Neuronal stem cell (in vitro differentiated cells): ENCODE data around the gene HES7.

Source experiments
- DNase-seq: peaks from one replicate; pipeline ENCODE4 v3.0.0-alpha.2; 2013; ENCODE audit warnings: low spot score
- H2AFZ ChIP-seq: one replicate; pipeline ENCODE4 v1.6.1; 2013; ENCODE audit warnings: mild to moderate bottlenecking, low read length, inconsistent platforms
- H2AK5ac ChIP-seq: 2 replicates; pipeline ENCODE4 v1.6.1; 2013; ENCODE audit warnings: low read depth, mild to moderate bottlenecking, inconsistent platforms, low read length, moderate library complexity, mixed read lengths
- H2BK120ac ChIP-seq: 2 replicates; pipeline ENCODE4 v1.6.1; 2013; ENCODE audit warnings: low read depth, mild to moderate bottlenecking, inconsistent platforms, low read length, moderate library complexity, mixed read lengths
- H2BK12ac ChIP-seq: one replicate; pipeline ENCODE4 v1.6.1; 2013; ENCODE audit warnings: low read length, inconsistent platforms
- H2BK15ac ChIP-seq: 2 replicates; pipeline ENCODE4 v1.6.1; 2013; ENCODE audit warnings: mild to moderate bottlenecking, low read length, inconsistent platforms, mixed read lengths
- H2BK5ac ChIP-seq: one replicate; pipeline ENCODE4 v1.6.1; 2013; ENCODE audit warnings: inconsistent platforms, mild to moderate bottlenecking, low read length, moderate library complexity
- H3K14ac ChIP-seq: one replicate; pipeline ENCODE4 v1.6.1; 2013; ENCODE audit warnings: low read length, inconsistent platforms
- H3K18ac ChIP-seq: 2 replicates; pipeline ENCODE4 v1.6.1; 2013; ENCODE audit warnings: low read length, inconsistent platforms
- H3K23ac ChIP-seq: 2 replicates; pipeline ENCODE4 v1.6.1; 2013; ENCODE audit warnings: low read depth, mild to moderate bottlenecking, mixed read lengths, low read length, inconsistent platforms; ENCODE audit not compliant: poor library complexity
- H3K27ac ChIP-seq: replicated peaks from 3 replicates; pipeline ENCODE4 v1.5.1; 2013; ENCODE audit warnings: low read length, inconsistent platforms
- H3K27me3 ChIP-seq, 3 experiments: 2 replicates each; pipeline ENCODE4 v1.6.1; 2013; ENCODE audit warnings: low read length in 3 of 3, mild to moderate bottlenecking in 2 of 3, inconsistent platforms in 1 of 3, low read depth in 1 of 3, mixed read lengths in 1 of 3, moderate library complexity in 1 of 3; ENCODE audit not compliant: control insufficient read depth in 3 of 3, insufficient read depth in 3 of 3
- H3K36me3 ChIP-seq, 2 donors: replicated peaks in 1 of 2; 2 replicates each; pipeline ENCODE4 v1.6.1; 2013; ENCODE audit warnings: low read length in 2 of 2; ENCODE audit not compliant: control insufficient read depth in 2 of 2, insufficient read depth in 2 of 2
- H3K4ac ChIP-seq: 2 replicates; pipeline ENCODE4 v1.6.1; 2013; ENCODE audit warnings: inconsistent platforms, mild to moderate bottlenecking, low read length, moderate library complexity
- H3K4me1 ChIP-seq, 2 donors: 1 replicate in 1 of 2; 2 replicates in 1 of 2; pipeline ENCODE4 v1.6.1; 2013; ENCODE audit warnings: low read length in 2 of 2, low read depth in 1 of 2; ENCODE audit not compliant: control insufficient read depth in 2 of 2, insufficient read depth in 1 of 2
- H3K4me2 ChIP-seq: one replicate; pipeline ENCODE4 v1.6.1; 2013; ENCODE audit warnings: mild to moderate bottlenecking, low read length, inconsistent platforms; ENCODE audit not compliant: insufficient read depth, poor library complexity, severe bottlenecking
- H3K4me3 ChIP-seq, 2 donors: 2 replicates each; pipeline ENCODE4 v1.5.1; 2013; ENCODE audit warnings: low read length in 2 of 2, mild to moderate bottlenecking in 2 of 2, inconsistent platforms in 1 of 2, moderate library complexity in 1 of 2
- H3K79me1 ChIP-seq: one replicate; pipeline ENCODE4 v1.6.1; 2013; ENCODE audit warnings: low read depth, mild to moderate bottlenecking, inconsistent platforms, low read length, moderate library complexity
- H3K9ac ChIP-seq: one replicate; pipeline ENCODE4 v1.6.1; 2013; ENCODE audit warnings: mild to moderate bottlenecking, low read depth, low read length, inconsistent platforms; ENCODE audit not compliant: poor library complexity
- H3K9me3 ChIP-seq, 2 donors: replicated peaks in 1 of 2; 2 replicates each; pipeline versions ENCODE3 to v1.6.1; 2013; ENCODE audit warnings: low read length in 2 of 2, mild to moderate bottlenecking in 2 of 2, inconsistent platforms in 1 of 2, low read depth in 1 of 2, mixed read lengths in 1 of 2, moderate library complexity in 1 of 2; ENCODE audit not compliant: control insufficient read depth in 2 of 2, insufficient read depth in 1 of 2
- H4K8ac ChIP-seq: one replicate; pipeline ENCODE4 v1.6.1; 2013; ENCODE audit warnings: low read depth, mild to moderate bottlenecking, inconsistent platforms, low read length, moderate library complexity
- H4K91ac ChIP-seq: one replicate; pipeline ENCODE4 v1.6.1; 2013; ENCODE audit warnings: low read length, low read depth, mild to moderate bottlenecking, inconsistent platforms; ENCODE audit not compliant: poor library complexity
- WGBS, 2 donors: extraction: QIAGEN DNeasy Blood & Tissue Kit; methylation state at CpG; one replicate each; pipeline ENCODE4 v1.1.7; 2013; ENCODE audit warnings: missing lambda C conversion rate in 2 of 2, mixed read lengths in 1 of 2; ENCODE audit not compliant: insufficient read length in 2 of 2, insufficient replicate concordance in 1 of 2; ENCODE audit errors: extremely low coverage in 2 of 2; 5-methylcytosine and 5-hydroxymethylcytosine counted together

Gene HES7

DNA sequence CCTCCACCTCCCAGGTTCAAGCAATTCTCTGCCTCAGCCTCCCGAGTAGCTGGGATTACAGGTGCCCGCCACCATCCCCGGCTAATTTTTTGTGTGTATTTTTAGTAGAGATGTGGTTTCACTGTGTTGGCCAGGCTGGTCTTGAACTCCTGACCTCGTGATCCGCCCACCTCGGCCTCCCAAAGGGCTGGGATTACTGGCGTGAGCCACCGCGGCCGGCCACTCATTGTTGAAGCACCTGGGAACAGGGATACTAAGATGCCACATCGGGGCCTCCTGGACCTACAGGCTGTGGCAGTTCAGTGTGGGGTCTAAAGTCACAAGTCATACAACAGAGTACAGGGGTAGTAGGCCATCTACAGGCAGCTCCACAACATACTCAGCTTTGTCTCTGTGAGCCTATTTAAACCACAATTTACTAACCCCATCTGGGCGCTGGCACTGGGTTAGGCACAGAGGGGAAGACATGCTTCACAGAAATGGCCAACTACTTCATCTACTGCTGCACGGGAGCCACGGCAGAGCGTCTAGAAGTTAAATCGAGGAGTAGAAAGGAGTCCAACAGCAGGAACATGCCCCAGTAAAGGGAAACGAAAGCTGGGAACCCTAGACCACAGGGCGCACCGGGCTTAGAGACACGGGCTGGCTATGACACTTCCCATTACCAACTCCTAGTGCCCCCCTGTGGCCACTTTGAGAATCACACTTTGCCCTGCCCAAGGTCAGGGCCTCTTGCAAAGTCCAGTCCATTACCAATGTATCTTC lies 34.5 kb upstream of the HES7 start:
- H3K79me1 ChIP-seq: peaks cover 16% of the 10 kb centered on the region
- no peak overlapping the region for H2AK5ac ChIP-seq
- whole genome bisulfite sequencing, 2 donors: no CpG with 5 or more reads among the region's 20 CpGs
- no peak overlapping the region for H3K9ac ChIP-seq
- H3K14ac ChIP-seq: no peak overlapping the region
- no peak overlapping the region for H2BK120ac ChIP-seq
- H3K4me1 ChIP-seq: peaks cover 29 to 39% of the 10 kb centered on the region in 2 donors
- no peaks in the 10 kb centered on the region for H3K27me3 ChIP-seq
- H3K36me3 ChIP-seq: peaks cover 22 to 40% of the 10 kb centered on the region in 2 donors
- H4K91ac ChIP-seq: no peak overlapping the region
- H2BK15ac ChIP-seq: no peak overlapping the region
- no peak overlapping the region for H2AFZ ChIP-seq
- H3K23ac ChIP-seq: no peak overlapping the region
- no peak overlapping the region for H2BK12ac ChIP-seq
- no peak overlapping the region for H3K4me3 ChIP-seq
- H2BK5ac ChIP-seq: no peak overlapping the region
- H3K18ac ChIP-seq: no peak overlapping the region
- no peak overlapping the region for H3K4me2 ChIP-seq
- H3K9me3 ChIP-seq: no peaks in the 10 kb centered on the region
- H3K27ac ChIP-seq: no peak overlapping the region
- no peak overlapping the region for H4K8ac ChIP-seq
- H3K4ac ChIP-seq: no peak overlapping the region
- peak; percentile 82 for DNase-seq

DNA sequence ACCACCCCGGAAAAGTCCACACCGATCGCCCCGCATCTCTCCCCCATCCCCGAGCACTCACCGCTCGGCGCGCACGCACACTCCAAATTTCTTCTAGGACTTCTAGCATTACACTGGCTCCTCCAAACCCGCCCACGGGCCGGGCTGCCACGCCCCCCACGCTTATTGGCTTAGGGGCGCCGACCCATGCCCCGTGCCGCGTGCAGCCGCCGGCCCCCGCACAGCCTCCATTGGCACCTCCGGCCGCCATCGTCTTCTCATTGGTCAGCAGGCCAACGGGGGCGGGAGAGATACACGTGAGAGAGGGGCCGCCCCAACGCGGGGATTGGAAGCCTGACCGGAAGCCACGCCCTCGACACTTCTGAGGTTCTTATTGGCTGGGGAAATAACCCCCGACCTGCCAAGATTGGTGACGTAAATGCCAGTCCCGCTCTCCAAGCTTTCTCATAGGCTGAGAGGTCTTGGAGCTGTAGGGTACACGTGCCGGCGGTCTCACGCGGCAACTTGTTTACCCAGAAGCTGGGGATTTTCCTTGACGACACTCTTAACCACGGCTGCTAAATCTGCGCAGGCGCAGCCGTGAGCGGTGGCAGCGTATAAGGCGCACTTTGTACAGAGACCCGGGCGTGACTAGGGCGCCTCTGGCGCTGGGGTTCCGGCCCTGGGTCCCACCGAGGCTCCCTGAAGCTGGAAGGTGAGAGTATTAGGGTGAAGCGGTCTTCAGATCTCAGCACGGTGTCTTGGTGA lies 32.5 kb upstream of the HES7 start:
- no peak overlapping the region for H4K8ac ChIP-seq
- H3K18ac ChIP-seq: no peak overlapping the region
- H2BK5ac ChIP-seq: no peak overlapping the region
- peak overlapping the region; percentile 54 to 86 for H3K4me3 ChIP-seq
- peak overlapping the region; percentile 64 for H3K4me2 ChIP-seq
- H4K91ac ChIP-seq: no peak overlapping the region
- DNase-seq: peak; percentile 100
- no peak overlapping the region for H3K14ac ChIP-seq
- peaks cover 8% of the 10 kb centered on the region for H3K79me1 ChIP-seq
- peaks cover 18 to 31% of the 10 kb centered on the region in 2 donors for H3K36me3 ChIP-seq
- no peak overlapping the region for H3K4ac ChIP-seq
- H2AFZ ChIP-seq: peak overlapping the region; percentile 42
- peaks cover 30 to 42% of the 10 kb centered on the region in 2 donors for H3K4me1 ChIP-seq
- WGBS, 2 donors: no CpG with 5 or more reads among the region's 59 CpGs
- no peaks in the 10 kb centered on the region for H3K9me3 ChIP-seq
- H3K27me3 ChIP-seq: no peaks in the 10 kb centered on the region
- no peak overlapping the region for H2BK15ac ChIP-seq
- no peak overlapping the region for H2BK120ac ChIP-seq
- peak overlapping the region; percentile 78 for H3K27ac ChIP-seq
- H2AK5ac ChIP-seq: no peak overlapping the region
- no peak overlapping the region for H2BK12ac ChIP-seq
- H3K9ac ChIP-seq: peak overlapping the region; percentile 85
- no peak overlapping the region for H3K23ac ChIP-seq

DNA sequence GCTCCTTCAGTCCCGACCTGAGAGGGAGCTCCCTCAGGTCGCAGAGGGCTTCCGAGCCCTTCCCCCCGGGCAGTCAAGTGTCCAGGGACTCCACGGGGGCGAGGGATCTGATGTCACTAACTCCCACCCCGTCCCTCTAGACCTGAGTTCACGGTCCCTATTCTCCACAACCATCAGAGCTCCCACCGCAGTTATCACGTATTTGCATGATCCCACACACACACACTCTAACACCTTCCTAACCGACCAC lies 32.0 kb upstream of the HES7 start:
- H2BK5ac ChIP-seq: no peak overlapping the region
- H3K4me3 ChIP-seq: peak overlapping the region; percentile 54 to 86
- no peaks in the 10 kb centered on the region for H3K27me3 ChIP-seq
- no peak overlapping the region for H2AK5ac ChIP-seq
- peaks cover 8% of the 10 kb centered on the region for H3K79me1 ChIP-seq
- no peak overlapping the region for H2BK12ac ChIP-seq
- H4K91ac ChIP-seq: no peak overlapping the region
- peak overlapping the region; percentile 56 for H3K4me2 ChIP-seq
- H2BK15ac ChIP-seq: no peak overlapping the region
- H3K36me3 ChIP-seq: peaks cover 14 to 26% of the 10 kb centered on the region in 2 donors
- H3K9ac ChIP-seq: peak overlapping the region; percentile 85
- H2BK120ac ChIP-seq: no peak overlapping the region
- DNase-seq: no peak
- no CpG with 5 or more reads among the region's 11 CpGs for WGBS, 2 donors
- H3K4me1 ChIP-seq: peaks cover 31 to 39% of the 10 kb centered on the region in 2 donors
- no peak overlapping the region for H3K27ac ChIP-seq
- no peaks in the 10 kb centered on the region for H3K9me3 ChIP-seq
- H3K4ac ChIP-seq: no peak overlapping the region
- peak overlapping the region; percentile 17 for H2AFZ ChIP-seq
- H3K23ac ChIP-seq: no peak overlapping the region
- H3K18ac ChIP-seq: no peak overlapping the region
- no peak overlapping the region for H4K8ac ChIP-seq
- no peak overlapping the region for H3K14ac ChIP-seq

DNA sequence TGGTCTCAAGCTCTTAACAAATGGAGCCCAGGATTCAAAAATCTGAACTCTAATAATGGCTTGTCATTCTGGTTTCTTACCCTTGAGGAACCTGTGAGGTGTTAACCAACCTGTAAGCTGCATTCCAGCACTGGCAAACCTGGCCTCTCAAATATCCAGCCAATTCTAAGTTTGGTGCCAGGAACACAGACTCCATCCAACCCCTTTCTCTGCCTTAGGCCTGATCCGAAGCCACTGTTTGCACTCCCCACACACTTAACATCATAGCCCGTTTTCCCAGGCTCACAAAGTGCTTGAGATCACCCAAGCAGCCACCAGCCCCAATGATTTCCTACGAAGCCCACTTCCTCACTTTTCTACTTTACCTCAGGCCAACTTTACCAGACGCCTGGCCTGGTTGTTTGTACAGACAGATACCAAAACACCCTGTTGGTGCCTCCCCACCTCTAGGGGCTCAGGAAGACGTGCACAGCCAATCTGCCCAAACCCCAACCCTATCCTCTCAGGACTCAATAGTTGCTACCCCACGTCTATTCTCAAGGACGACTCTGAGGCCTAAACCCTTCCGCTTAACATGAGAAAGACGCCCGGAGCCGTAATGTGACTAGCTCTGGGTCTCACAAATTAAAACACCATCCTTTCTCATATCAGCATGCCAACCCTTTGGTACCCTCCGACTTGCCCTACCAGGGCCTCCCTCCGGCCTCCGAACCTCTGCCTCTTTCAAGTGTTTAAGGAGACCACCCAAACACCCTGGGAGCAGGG lies 31.5 kb upstream of the HES7 start:
- Histone ChIP-seq H2BK15ac (no peak overlapping the region), H4K8ac (no peak overlapping the region), H3K4me1 (peaks cover 33 to 39% of the 10 kb centered on the region in 2 donors), H3K9ac (peak overlapping the region; percentile 85), H4K91ac (no peak overlapping the region), H3K23ac (no peak overlapping the region), H3K79me1 (peaks cover 11% of the 10 kb centered on the region), H3K27ac (no peak overlapping the region), H3K4me2 (peak overlapping the region; percentile 56), H2BK5ac (no peak overlapping the region), H2AFZ (peak overlapping the region; percentile 17), H3K36me3 (peaks cover 11 to 21% of the 10 kb centered on the region in 2 donors), H3K14ac (no peak overlapping the region), H3K27me3 (no peaks in the 10 kb centered on the region), H3K4me3 (peak overlapping the region; percentile 54 to 86), H2AK5ac (no peak overlapping the region), H3K4ac (no peak overlapping the region), H3K9me3 (no peaks in the 10 kb centered on the region), H2BK120ac (no peak overlapping the region), H2BK12ac (no peak overlapping the region), H3K18ac (no peak overlapping the region)
- no peak for DNase-seq
- no CpG with 5 or more reads among the region's 14 CpGs for WGBS, 2 donors
